Bladder microvascular endothelial cell (primary cell): ENCODE data around the gene DTNBP1. TPM values are rescaled to one million over a fixed set of nuclear protein-coding genes. Genes with fewer than 3 reads are reported as not detected.

Experiments
- total RNA-seq: library from RNA; depleted of rRNA; stranded (reverse); fragments of >200 nt; gene quantifications from 2 replicates; pipeline ENCODE4 v1.2.3, GENCODE V29; 2014

Gene DTNBP1
- total RNA-seq: 25.0 and 28.7 TPM in 2 replicates

GRCh38 chr6:15662326-15663129 is at the start of gene DTNBP1:
Gene DTNBP1 (minus strand): TSS chr6:15663028. CDS start chr6:15662869, 159 bp downstream.

